Head of caudate nucleus (tissue), 42 donors: ENCODE measurements around the gene KLF9.

ENCODE experiments used
- DNase-seq, 42 donors: peaks; one replicate each; pipeline versions ENCODE4 v3.0.0 to v3.0.0-alpha.2; 2020 to 2021; ENCODE audit warnings: mixed read lengths in 7 of 42
- intact Hi-C: fragments of 100-400 bp; cut with DNase I; formaldehyde crosslinking; loops from one replicate; pipeline ENCODE4 v1.15.0; 2022

Gene KLF9

GRCh38 chr9:70427161-70427945 lies 12.9 kb upstream of the KLF9 start:
- intact Hi-C loops = no loop called here
- peak in 7 of 42 donors; percentile 14 to 64 (median 34) for DNase-seq

GRCh38 chr9:70425192-70425591 lies 10.7 kb upstream of the KLF9 start:
- intact Hi-C loops = no loop called here
- DNase-seq = no peak

- peak in 11 of 42 donors; percentile 22 to 68 (median 40) for DNase-seq
- intact Hi-C loops = no loop called here
Observed at GRCh38 chr9:70422371-70423043, 8.1 kb upstream of the KLF9 start.

- DNase-seq = peak; percentile 41 to 92 (median 70)
- intact Hi-C loops = loop anchor here (2.0 kb wide), 1 partner anchor 57 kb away; no protein-coding TSS in a partner anchor
Observed at GRCh38 chr9:70421272-70422180, 7.1 kb upstream of the KLF9 start.

- intact Hi-C loops = loop anchor here (2.0 kb wide), 1 partner anchor 58 kb away; no protein-coding TSS in a partner anchor
- DNase-seq = peak; percentile 79 to 97 (median 93)
Observed at GRCh38 chr9:70420441-70421271, 6.2 kb upstream of the KLF9 start.

- intact Hi-C loops = loop anchor here (2.0 to 10.0 kb wide), 2 partner anchors 59 to 165 kb away; partner anchors contain the start of gene SMC5
- DNase-seq = peak; percentile 73 to 96 (median 88)
Observed at GRCh38 chr9:70419556-70420440, 5.3 kb upstream of the KLF9 start.

GRCh38 chr9:70418822-70419555 lies 4.5 kb upstream of the KLF9 start:
- intact Hi-C loops = loop anchor here (10.0 kb wide), 1 partner anchor 164 kb away; the partner anchor contains the start of gene SMC5
- peak; percentile 85 to 97 (median 93) for DNase-seq

GRCh38 chr9:70415476-70415875 lies 1.0 kb upstream of the KLF9 start:
- intact Hi-C loops = loop anchor here (10.0 kb wide), 1 partner anchor 161 kb away; the partner anchor contains the start of gene SMC5
- DNase-seq = peak in 1 of 42 donors; percentile 13

- intact Hi-C loops = loop anchor here (10.0 kb wide), 1 partner anchor 160 kb away; the partner anchor contains the start of gene SMC5
Observed at GRCh38 chr9:70415041-70415440, 584 bp upstream of the KLF9 start.

GRCh38 chr9:70413464-70413798 lies 1.0 kb downstream of the KLF9 start:
- intact Hi-C loops = loop anchor here (5.0 to 10.0 kb wide), 2 partner anchors 66 to 159 kb away; partner anchors contain the start of gene SMC5
- peak in 17 of 42 donors; percentile 41 to 78 (median 63) for DNase-seq

More at GRCh38 chr9:70415041-70415440, 584 bp upstream of the KLF9 start:
- no peak for DNase-seq

- intact Hi-C loops = loop anchor here (5.0 to 10.0 kb wide), 2 partner anchors 66 to 158 kb away; partner anchors contain the start of gene SMC5
- peak; percentile 68 to 91 (median 82) for DNase-seq
Observed at GRCh38 chr9:70412832-70413463, 1.5 kb downstream of the KLF9 start.

- DNase-seq = peak in 39 of 42 donors; percentile 29 to 80 (median 63)
- intact Hi-C loops = loop anchor here (5.0 to 10.0 kb wide), 2 partner anchors 65 to 157 kb away; partner anchors contain the start of gene SMC5
Observed at GRCh38 chr9:70411930-70412831, 2.3 kb downstream of the KLF9 start.

- intact Hi-C loops = loop anchor here (5.0 to 10.0 kb wide), 2 partner anchors 64 to 157 kb away; partner anchors contain the start of gene SMC5
- DNase-seq = peak in 41 of 42 donors; percentile 42 to 87 (median 67)
Observed at GRCh38 chr9:70411121-70411929, 3.1 kb downstream of the KLF9 start.
